CD14-positive monocyte (primary cell): ENCODE results near the gene CKAP2. TPM values are rescaled to one million over a fixed set of nuclear protein-coding genes. Genes with fewer than 3 reads are reported as not detected.

Source experiments
- DNase-seq, 3 donors: peaks; one replicate each; pipeline ENCODE4 v3.0.0-alpha.2; 2011 to 2022
- H2AFZ ChIP-seq: 2 replicates; pipeline ENCODE4 v1.6.0; 2012; ENCODE audit warnings: mild to moderate bottlenecking, low read depth, low read length, inconsistent platforms; ENCODE audit not compliant: insufficient read depth, poor library complexity, severe bottlenecking
- H3K27ac ChIP-seq, 2 donors: 1 replicate in 1 of 2; 2 replicates in 1 of 2; pipeline ENCODE4 v1.5.1; 2012 to 2013; ENCODE audit warnings: low read length in 2 of 2, control low read depth in 1 of 2, inconsistent platforms in 1 of 2, low read depth in 1 of 2, mild to moderate bottlenecking in 1 of 2
- H3K27me3 ChIP-seq, 2 donors: one replicate each; pipeline versions ENCODE4 v1.6.0 to v1.6.1; 2011 to 2013; ENCODE audit warnings: low read length in 2 of 2; ENCODE audit not compliant: control insufficient read depth in 2 of 2, insufficient read depth in 2 of 2
- H3K36me3 ChIP-seq, 2 donors: replicated peaks in 1 of 2; 1 replicate in 1 of 2; 2 replicates in 1 of 2; pipeline versions ENCODE4 v1.5.1 to v1.6.1; 2012 to 2013; ENCODE audit warnings: low read length in 2 of 2, control low read depth in 1 of 2, inconsistent platforms in 1 of 2, mild to moderate bottlenecking in 1 of 2; ENCODE audit not compliant: insufficient read depth in 2 of 2, control insufficient read depth in 1 of 2
- H3K4me1 ChIP-seq, 2 donors: 1 replicate in 1 of 2; 2 replicates in 1 of 2; pipeline versions ENCODE4 v1.5.1 to v1.6.1; 2012 to 2013; ENCODE audit warnings: low read length in 2 of 2, control low read depth in 1 of 2, inconsistent platforms in 1 of 2, mild to moderate bottlenecking in 1 of 2, moderate library complexity in 1 of 2; ENCODE audit not compliant: insufficient read depth in 2 of 2, control insufficient read depth in 1 of 2
- H3K4me2 ChIP-seq: replicated peaks from 2 replicates; pipeline ENCODE3; 2012; ENCODE audit warnings: low read length, moderate library complexity, mild to moderate bottlenecking; ENCODE audit not compliant: poor library complexity, severe bottlenecking; ENCODE audit errors: extremely low read depth
- H3K4me3 ChIP-seq, 3 experiments: fragments of 200-600 bp in 1 of 3; sonication (generic) in 1 of 3; replicated peaks in 1 of 3; 1 replicate in 2 of 3; 2 replicates in 1 of 3; pipeline ENCODE4 v1.5.1; 2011 to 2013; ENCODE audit warnings: low read length in 3 of 3, mild to moderate bottlenecking in 3 of 3, control low read depth in 2 of 3, low read depth in 2 of 3, inconsistent platforms in 1 of 3, moderate library complexity in 1 of 3
- H3K79me2 ChIP-seq: 2 replicates; pipeline ENCODE4 v1.6.0; 2012; ENCODE audit warnings: mild to moderate bottlenecking, control low read depth, inconsistent platforms, low read length, moderate library complexity; ENCODE audit not compliant: insufficient read depth
- H3K9ac ChIP-seq: 2 replicates; pipeline ENCODE4 v1.6.0; 2017; ENCODE audit warnings: low read length, mild to moderate bottlenecking; ENCODE audit not compliant: insufficient read depth, poor library complexity, severe bottlenecking
- H3K9me3 ChIP-seq, 2 donors: replicated peaks in 1 of 2; 1 replicate in 1 of 2; 2 replicates in 1 of 2; pipeline versions ENCODE4 v1.5.1 to v1.6.1; 2012 to 2013; ENCODE audit warnings: low read length in 2 of 2, control low read depth in 1 of 2; ENCODE audit not compliant: control insufficient read depth in 1 of 2, insufficient read depth in 1 of 2
- H4K20me1 ChIP-seq: 2 replicates; pipeline ENCODE4 v1.6.0; 2012; ENCODE audit warnings: mild to moderate bottlenecking, low read length, control low read depth, moderate library complexity; ENCODE audit not compliant: insufficient read depth
- H3K27ac Mint-ChIP-seq, 7 donors: one replicate each; pipeline ENCODE4 v1.8.0; 2020; ENCODE audit warnings: mild to moderate bottlenecking in 7 of 7, mixed read lengths in 7 of 7, moderate library complexity in 6 of 7, inconsistent platforms in 2 of 7
- H3K27me3 Mint-ChIP-seq, 3 donors: one replicate each; pipeline ENCODE4 v1.8.0; 2021 to 2022; ENCODE audit warnings: low read depth in 3 of 3, mild to moderate bottlenecking in 3 of 3, mixed read lengths in 3 of 3, moderate library complexity in 3 of 3, inconsistent platforms in 1 of 3
- H3K36me3 Mint-ChIP-seq, 2 donors: one replicate each; pipeline ENCODE4 v1.8.0; 2020; ENCODE audit warnings: mixed read lengths in 2 of 2, inconsistent platforms in 1 of 2, mild to moderate bottlenecking in 1 of 2
- H3K4me1 Mint-ChIP-seq: one replicate; pipeline ENCODE4 v1.8.0; 2020; ENCODE audit warnings: mild to moderate bottlenecking, mixed read lengths
- H3K4me3 Mint-ChIP-seq, 2 donors: one replicate each; pipeline ENCODE4 v1.8.0; 2020; ENCODE audit warnings: mild to moderate bottlenecking in 2 of 2, mixed read lengths in 2 of 2, moderate library complexity in 1 of 2
- H3K9me3 Mint-ChIP-seq, 7 donors: one replicate each; pipeline ENCODE4 v1.8.0; 2020 to 2022; ENCODE audit warnings: mixed read lengths in 7 of 7, mild to moderate bottlenecking in 6 of 7, moderate library complexity in 6 of 7, inconsistent platforms in 2 of 7
- WGBS: methylation state at CpG from one replicate; pipeline ENCODE4 v1.1.5; 2013; ENCODE audit warnings: missing lambda C conversion rate; ENCODE audit not compliant: insufficient coverage; 5-methylcytosine and 5-hydroxymethylcytosine counted together
- intact Hi-C, 2 donors: fragments of 100-400 bp; cut with micrococcal nuclease; formaldehyde crosslinking; loops; one replicate each; pipeline versions ENCODE4 v1.15.0 to v1.15.1; 2023
- polyA plus RNA-seq, 3 donors: library from polyadenylated mRNA; depleted of rRNA in 1 of 3; unstranded in 2 of 3; stranded (reverse) in 1 of 3; fragments of 300-500 nt in 2 of 3; fragments of >200 nt in 1 of 3; fragmentation: Illumina TruSeq in 2 of 3; gene quantifications; 1 replicate in 2 of 3; 2 replicates in 1 of 3; pipeline ENCODE4 v1.2.3, GENCODE V29; 2012 to 2021
- TF ChIP-seq, protein P1 (sequence below): fragments of 200-600 bp; IDR thresholded peaks from one replicate; pipeline ENCODE4 v1.8.0; 2022; ENCODE audit warnings: antibody characterized with exemption, mild to moderate bottlenecking

The CKAP2 gene
- polyA plus RNA-seq, 3 donors, result 5.0 to 15.7 (median 7.8) TPM

DNA sequence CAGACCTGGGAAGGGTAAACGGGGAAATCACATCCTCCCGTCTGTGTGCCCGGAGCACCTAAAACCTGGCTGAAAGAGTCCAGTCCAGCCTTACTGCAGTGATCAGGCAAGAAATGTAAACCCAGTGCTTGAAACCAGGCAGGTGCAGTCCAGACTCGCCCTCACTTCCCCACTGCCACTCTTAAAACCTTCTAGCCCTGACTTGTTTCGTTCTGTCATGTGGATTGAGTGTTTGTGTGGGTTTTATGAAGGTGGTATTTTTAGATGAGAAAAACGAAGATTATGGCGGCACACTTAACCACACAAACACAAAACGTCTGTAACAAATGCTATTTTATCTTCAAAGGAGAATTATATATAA is 839 bp upstream of the CKAP2 start:
- H3K36me3 Mint-ChIP-seq, result peaks cover 8 to 16% of the 10 kb centered on the region in 2 donors
- TF ChIP-seq, protein P1, sequence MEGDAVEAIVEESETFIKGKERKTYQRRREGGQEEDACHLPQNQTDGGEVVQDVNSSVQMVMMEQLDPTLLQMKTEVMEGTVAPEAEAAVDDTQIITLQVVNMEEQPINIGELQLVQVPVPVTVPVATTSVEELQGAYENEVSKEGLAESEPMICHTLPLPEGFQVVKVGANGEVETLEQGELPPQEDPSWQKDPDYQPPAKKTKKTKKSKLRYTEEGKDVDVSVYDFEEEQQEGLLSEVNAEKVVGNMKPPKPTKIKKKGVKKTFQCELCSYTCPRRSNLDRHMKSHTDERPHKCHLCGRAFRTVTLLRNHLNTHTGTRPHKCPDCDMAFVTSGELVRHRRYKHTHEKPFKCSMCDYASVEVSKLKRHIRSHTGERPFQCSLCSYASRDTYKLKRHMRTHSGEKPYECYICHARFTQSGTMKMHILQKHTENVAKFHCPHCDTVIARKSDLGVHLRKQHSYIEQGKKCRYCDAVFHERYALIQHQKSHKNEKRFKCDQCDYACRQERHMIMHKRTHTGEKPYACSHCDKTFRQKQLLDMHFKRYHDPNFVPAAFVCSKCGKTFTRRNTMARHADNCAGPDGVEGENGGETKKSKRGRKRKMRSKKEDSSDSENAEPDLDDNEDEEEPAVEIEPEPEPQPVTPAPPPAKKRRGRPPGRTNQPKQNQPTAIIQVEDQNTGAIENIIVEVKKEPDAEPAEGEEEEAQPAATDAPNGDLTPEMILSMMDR, result no peak
- H3K27me3 ChIP-seq, result no peaks in the 10 kb centered on the region
- peak in 2 of 3 donors; percentile 14 to 24 for DNase-seq
- H3K9me3 Mint-ChIP-seq, result no peaks in the 10 kb centered on the region
- peak overlapping the region; percentile 54 to 95 for H3K27ac ChIP-seq
- peak overlapping the region; percentile 75 for H3K4me2 ChIP-seq
- H3K4me3 Mint-ChIP-seq, result peak overlapping the region; percentile 91 to 98
- WGBS, result 0% methylated on average over 3 of the region's 8 CpGs
- H2AFZ ChIP-seq, result peak overlapping the region; percentile 85
- H3K9me3 ChIP-seq, result no peaks in the 10 kb centered on the region
- no peaks in the 10 kb centered on the region for H4K20me1 ChIP-seq
- no peaks in the 10 kb centered on the region for H3K27me3 Mint-ChIP-seq
- peaks cover 42% of the 10 kb centered on the region for H3K79me2 ChIP-seq
- intact Hi-C loops, result loop anchor here (5.0 to 10.0 kb wide), 5 partner anchors 110 to 442 kb away; partner anchors contain the start of genes SUGT1 (in 2 of the 2), ALG11 (in 1 of the 2) and ATP7B (in 1 of the 2)
- H3K36me3 ChIP-seq, result peaks cover 2 to 6% of the 10 kb centered on the region in 2 donors
- peaks cover 32% of the 10 kb centered on the region for H3K4me1 Mint-ChIP-seq
- peak overlapping the region; percentile 97 to 99 (median 98) for H3K27ac Mint-ChIP-seq
- peak overlapping the region; percentile 69 to 96 (median 94) for H3K4me3 ChIP-seq
- H3K4me1 ChIP-seq, result peaks cover 23 to 32% of the 10 kb centered on the region in 2 donors
- peak overlapping the region; percentile 87 for H3K9ac ChIP-seq

DNA sequence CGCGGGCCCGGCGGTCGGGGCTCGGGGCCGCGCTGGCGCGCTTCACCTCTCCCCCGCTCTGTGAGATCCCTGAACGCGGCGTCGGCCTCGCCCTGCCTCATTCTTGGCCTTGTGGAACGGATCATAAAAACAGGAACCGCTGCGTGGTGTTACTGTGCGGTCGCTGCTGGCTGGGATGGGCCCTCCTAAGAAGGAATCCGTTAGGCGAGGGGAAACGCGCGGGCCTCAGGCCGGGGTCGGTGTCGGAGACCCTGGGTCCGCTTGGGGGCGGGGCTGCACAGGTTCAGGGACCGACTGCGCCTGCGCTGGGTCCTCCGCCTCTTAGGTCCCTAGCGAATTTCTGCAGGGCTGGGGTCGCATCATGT is 381 bp downstream of the CKAP2 start:
- peak overlapping the region; percentile 85 for H2AFZ ChIP-seq
- H3K27ac Mint-ChIP-seq, result peak overlapping the region; percentile 81 to 99 (median 97)
- WGBS, result under 1% methylated on average over 37 of the region's 37 CpGs
- H3K9ac ChIP-seq, result peak overlapping the region; percentile 87
- peaks cover 21 to 31% of the 10 kb centered on the region in 2 donors for H3K4me1 ChIP-seq
- peak overlapping the region; percentile 91 to 98 for H3K4me3 Mint-ChIP-seq
- intact Hi-C loops, result loop anchor here in 1 of 2 donors (5.0 to 10.0 kb wide), 4 partner anchors 111 to 443 kb away; partner anchors contain the start of genes ALG11, ATP7B and SUGT1
- TF ChIP-seq, protein P1, result no peak
- H3K27me3 Mint-ChIP-seq, result peaks cover 0 to 2% (median 0%) of the 10 kb centered on the region in 3 donors
- H3K27ac ChIP-seq, result peak overlapping the region; percentile 83 to 95
- peaks cover 9 to 28% of the 10 kb centered on the region in 2 donors for H3K36me3 Mint-ChIP-seq
- H4K20me1 ChIP-seq, result no peaks in the 10 kb centered on the region
- H3K79me2 ChIP-seq, result peaks cover 50% of the 10 kb centered on the region
- H3K4me2 ChIP-seq, result peak overlapping the region; percentile 75
- H3K4me1 Mint-ChIP-seq, result peaks cover 28% of the 10 kb centered on the region
- peaks cover 14% of the 10 kb centered on the region in 2 donors for H3K36me3 ChIP-seq
- peak overlapping the region; percentile 69 to 96 (median 94) for H3K4me3 ChIP-seq
- H3K27me3 ChIP-seq, result no peaks in the 10 kb centered on the region
- H3K9me3 ChIP-seq, result no peaks in the 10 kb centered on the region
- H3K9me3 Mint-ChIP-seq, result no peaks in the 10 kb centered on the region
- DNase-seq, result peak; percentile 76 to 84 (median 78)
